Fibroblast of upper back skin (primary cell): ENCODE measurements around the gene INAFM2.
A peak's percentile ranks its signal among the peaks of the same experiment; 100 is the strongest.

Experiments
- DNase-seq: peaks from one replicate; pipeline ENCODE4 v3.0.0-alpha.2; 2013

The INAFM2 gene

GRCh38 chr15:40289140-40289775 lies 34.2 kb upstream of the INAFM2 start:
- DNase-seq, result no peak

- DNase-seq, result no peak
Measured at GRCh38 chr15:40290545-40290917, 33.0 kb upstream of the INAFM2 start.

GRCh38 chr15:40290918-40291574 lies 32.4 kb upstream of the INAFM2 start:
- DNase-seq, result peak; percentile 52

GRCh38 chr15:40292246-40292645 lies 31.2 kb upstream of the INAFM2 start:
- no peak for DNase-seq

- no peak for DNase-seq
Measured at GRCh38 chr15:40293006-40293405, 30.5 kb upstream of the INAFM2 start.

GRCh38 chr15:40293905-40294895 lies 29.3 kb upstream of the INAFM2 start:
- DNase-seq, result no peak

- DNase-seq, result no peak
Measured at GRCh38 chr15:40295297-40295696, 28.2 kb upstream of the INAFM2 start.

- no peak for DNase-seq
Measured at GRCh38 chr15:40295877-40296560, 27.5 kb upstream of the INAFM2 start.

- no peak for DNase-seq
Measured at GRCh38 chr15:40296561-40297230, 26.8 kb upstream of the INAFM2 start.

GRCh38 chr15:40297356-40297755 lies 26.1 kb upstream of the INAFM2 start:
- no peak for DNase-seq

- DNase-seq, result no peak
Measured at GRCh38 chr15:40298216-40298935, 25.1 kb upstream of the INAFM2 start.

GRCh38 chr15:40300367-40300766 lies 23.1 kb upstream of the INAFM2 start:
- no peak for DNase-seq

- DNase-seq, result no peak
Measured at GRCh38 chr15:40300771-40301170, 22.7 kb upstream of the INAFM2 start.

GRCh38 chr15:40301467-40302179 lies 21.9 kb upstream of the INAFM2 start:
- no peak for DNase-seq

GRCh38 chr15:40302288-40302886 lies 21.1 kb upstream of the INAFM2 start:
- no peak for DNase-seq

- DNase-seq, result no peak
Measured at GRCh38 chr15:40302981-40303380, 20.5 kb upstream of the INAFM2 start.

- DNase-seq, result no peak
Measured at GRCh38 chr15:40303576-40303975, 19.9 kb upstream of the INAFM2 start.

GRCh38 chr15:40305281-40305680 lies 18.2 kb upstream of the INAFM2 start:
- DNase-seq, result no peak

GRCh38 chr15:40306371-40306770 lies 17.1 kb upstream of the INAFM2 start:
- DNase-seq, result no peak

GRCh38 chr15:40306908-40307307 lies 16.6 kb upstream of the INAFM2 start:
- DNase-seq, result no peak
